Astrocyte (in vitro differentiated cells and primary cell): ENCODE results near the gene VSTM2L. TPM values are rescaled to one million over a fixed set of nuclear protein-coding genes. Genes with fewer than 3 reads are reported as not detected.

Experiments
- DNase-seq: peaks from one replicate; pipeline ENCODE4 v3.0.0-alpha.2; 2010; ENCODE audit warnings: low read depth
- FAIRE-seq: peaks from 2 replicates; lab custom pipeline; 2011; peaks lifted over from hg19 to GRCh38; lab: Jason Lieb, UNC
- H2AFZ ChIP-seq: 2 replicates; pipeline ENCODE4 v1.6.0; 2012; ENCODE audit warnings: low read depth, low read length, inconsistent platforms
- H3K27ac ChIP-seq: 2 replicates; pipeline ENCODE4 v1.5.1; 2011; ENCODE audit warnings: low read depth, low read length, inconsistent platforms
- H3K27me3 ChIP-seq: 2 replicates; pipeline ENCODE4 v1.6.0; 2011; ENCODE audit warnings: low read length, inconsistent platforms; ENCODE audit not compliant: insufficient read depth
- H3K36me3 ChIP-seq: 2 replicates; pipeline ENCODE4 v1.5.1; 2011; ENCODE audit warnings: low read length, inconsistent platforms; ENCODE audit not compliant: insufficient read depth
- H3K4me1 ChIP-seq: 2 replicates; pipeline ENCODE4 v1.5.1; 2011; ENCODE audit warnings: low read length, inconsistent platforms; ENCODE audit not compliant: insufficient read depth
- H3K4me2 ChIP-seq: 2 replicates; pipeline ENCODE4 v1.6.0; 2012; ENCODE audit warnings: low read length, inconsistent platforms
- H3K4me3 ChIP-seq: 2 replicates; pipeline ENCODE4 v1.5.1; 2011; ENCODE audit warnings: low read depth, mild to moderate bottlenecking, low read length, inconsistent platforms; ENCODE audit not compliant: insufficient read depth
- H3K79me2 ChIP-seq: 2 replicates; pipeline ENCODE4 v1.6.0; 2012; ENCODE audit warnings: mild to moderate bottlenecking, low read length, inconsistent platforms; ENCODE audit not compliant: insufficient read depth
- H3K9ac ChIP-seq: 2 replicates; pipeline ENCODE4 v1.6.0; 2012; ENCODE audit warnings: mild to moderate bottlenecking, low read length, inconsistent platforms
- H3K9me3 ChIP-seq: 2 replicates; pipeline ENCODE4 v1.5.1; 2012; ENCODE audit warnings: low read depth, mild to moderate bottlenecking, low read length, inconsistent platforms; ENCODE audit not compliant: insufficient read depth
- H4K20me1 ChIP-seq: 2 replicates; pipeline ENCODE4 v1.6.0; 2012; ENCODE audit warnings: low read length, inconsistent platforms; ENCODE audit not compliant: insufficient read depth
- H3K27ac Mint-ChIP-seq: one replicate; pipeline ENCODE4 v1.8.0; 2021; ENCODE audit warnings: mild to moderate bottlenecking, mixed read lengths; ENCODE audit not compliant: unreplicated experiment
- H3K27me3 Mint-ChIP-seq: one replicate; pipeline ENCODE4 v1.8.0; 2021; ENCODE audit warnings: low read depth, mixed read lengths; ENCODE audit not compliant: unreplicated experiment
- H3K36me3 Mint-ChIP-seq: one replicate; pipeline ENCODE4 v1.8.0; 2021; ENCODE audit warnings: low read depth, mixed read lengths; ENCODE audit not compliant: unreplicated experiment
- H3K4me1 Mint-ChIP-seq: one replicate; pipeline ENCODE4 v1.8.0; 2021; ENCODE audit warnings: low read depth, mixed read lengths; ENCODE audit not compliant: unreplicated experiment
- H3K4me3 Mint-ChIP-seq: one replicate; pipeline ENCODE4 v1.8.0; 2021; ENCODE audit warnings: mild to moderate bottlenecking, moderate library complexity, mixed read lengths; ENCODE audit not compliant: unreplicated experiment
- H3K9me3 Mint-ChIP-seq: one replicate; pipeline ENCODE4 v1.8.0; 2021; ENCODE audit warnings: mild to moderate bottlenecking, mixed read lengths; ENCODE audit not compliant: unreplicated experiment
- CTCF ChIP-seq: IDR thresholded peaks from 2 replicates; pipeline ENCODE4 v1.5.1; 2011; ENCODE audit warnings: low read depth, mild to moderate bottlenecking, inconsistent platforms, low read length, moderate library complexity; ENCODE audit not compliant: insufficient read depth
- EZH2 ChIP-seq: IDR thresholded peaks from 2 replicates; pipeline ENCODE4 v1.6.1; 2012; ENCODE audit warnings: mild to moderate bottlenecking, low read length, inconsistent platforms; ENCODE audit not compliant: insufficient read depth
- total RNA-seq: library from RNA; stranded (reverse); gene quantifications from 2 replicates; pipeline ENCODE4 v1.2.1, GENCODE V29; 2021

VSTM2L gene
- total RNA-seq, 1 donor from 2014 or later, result 18.5 TPM

DNA sequence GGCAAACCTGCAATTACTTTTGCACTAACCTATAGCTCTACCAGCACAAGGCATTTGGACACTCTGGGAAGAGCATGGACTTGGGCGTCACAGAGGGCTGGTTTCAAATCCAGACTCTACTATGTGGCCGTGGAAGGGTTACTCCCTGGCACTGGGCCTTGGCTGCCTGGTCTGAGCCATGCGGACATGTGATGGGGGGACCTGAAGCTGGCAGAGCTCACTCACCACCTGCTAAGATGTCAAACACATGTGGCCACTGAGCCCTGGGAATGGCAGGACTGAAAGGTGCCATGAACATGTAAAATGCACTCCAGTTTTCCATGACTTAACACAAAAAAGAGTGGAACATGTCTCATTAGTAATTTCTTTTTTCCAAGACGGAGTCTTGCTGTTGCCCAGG lies 23.7 kb downstream of the VSTM2L start:
- no peaks in the 10 kb centered on the region for H3K27me3 ChIP-seq

GRCh38 chr20:37927410-37928095 lies 24.6 kb downstream of the VSTM2L start:
- H3K27ac Mint-ChIP-seq, result no peak overlapping the region
- Histone ChIP-seq H3K4me1 (no peaks in the 10 kb centered on the region), H3K4me3 (no peak overlapping the region), H4K20me1 (peaks cover 6% of the 10 kb centered on the region), H2AFZ (no peak overlapping the region), H3K79me2 (no peaks in the 10 kb centered on the region), H3K4me2 (no peak overlapping the region), H3K9ac (no peak overlapping the region), H3K36me3 (no peaks in the 10 kb centered on the region), H3K27me3 (no peaks in the 10 kb centered on the region), H3K9me3 (no peaks in the 10 kb centered on the region), H3K27ac (no peak overlapping the region)
- H3K9me3 Mint-ChIP-seq, result no peaks in the 10 kb centered on the region
- DNase-seq, result no peak
- peaks cover 6% of the 10 kb centered on the region for H3K36me3 Mint-ChIP-seq
- peaks cover 21% of the 10 kb centered on the region for H3K27me3 Mint-ChIP-seq
- peaks cover 2% of the 10 kb centered on the region for H3K4me1 Mint-ChIP-seq
- no peak overlapping the region for H3K4me3 Mint-ChIP-seq
- TF ChIP-seq CTCF (no peak), EZH2 (no peak)
- no peak for FAIRE-seq

More for the DNA sequence above, 23.7 kb downstream of the VSTM2L start:
- H3K9ac ChIP-seq, result no peak overlapping the region
- no peak overlapping the region for H2AFZ ChIP-seq
- H3K9me3 ChIP-seq, result no peaks in the 10 kb centered on the region
- Mint-ChIP-seq H3K9me3 (no peaks in the 10 kb centered on the region), H3K27ac (no peak overlapping the region), H3K4me3 (no peak overlapping the region), H3K36me3 (peaks cover 2% of the 10 kb centered on the region), H3K27me3 (peaks cover 21% of the 10 kb centered on the region), H3K4me1 (peaks cover 2% of the 10 kb centered on the region)
- H3K27ac ChIP-seq, result no peak overlapping the region
- H3K4me2 ChIP-seq, result no peak overlapping the region
- H3K4me1 ChIP-seq, result no peaks in the 10 kb centered on the region
- no peak for TF ChIP-seq EZH2
- TF ChIP-seq CTCF, result no peak
- H4K20me1 ChIP-seq, result peaks cover 6% of the 10 kb centered on the region
- no peaks in the 10 kb centered on the region for H3K36me3 ChIP-seq
- no peak for DNase-seq
- no peak overlapping the region for H3K4me3 ChIP-seq
- no peak for FAIRE-seq
- H3K79me2 ChIP-seq, result no peaks in the 10 kb centered on the region

DNA sequence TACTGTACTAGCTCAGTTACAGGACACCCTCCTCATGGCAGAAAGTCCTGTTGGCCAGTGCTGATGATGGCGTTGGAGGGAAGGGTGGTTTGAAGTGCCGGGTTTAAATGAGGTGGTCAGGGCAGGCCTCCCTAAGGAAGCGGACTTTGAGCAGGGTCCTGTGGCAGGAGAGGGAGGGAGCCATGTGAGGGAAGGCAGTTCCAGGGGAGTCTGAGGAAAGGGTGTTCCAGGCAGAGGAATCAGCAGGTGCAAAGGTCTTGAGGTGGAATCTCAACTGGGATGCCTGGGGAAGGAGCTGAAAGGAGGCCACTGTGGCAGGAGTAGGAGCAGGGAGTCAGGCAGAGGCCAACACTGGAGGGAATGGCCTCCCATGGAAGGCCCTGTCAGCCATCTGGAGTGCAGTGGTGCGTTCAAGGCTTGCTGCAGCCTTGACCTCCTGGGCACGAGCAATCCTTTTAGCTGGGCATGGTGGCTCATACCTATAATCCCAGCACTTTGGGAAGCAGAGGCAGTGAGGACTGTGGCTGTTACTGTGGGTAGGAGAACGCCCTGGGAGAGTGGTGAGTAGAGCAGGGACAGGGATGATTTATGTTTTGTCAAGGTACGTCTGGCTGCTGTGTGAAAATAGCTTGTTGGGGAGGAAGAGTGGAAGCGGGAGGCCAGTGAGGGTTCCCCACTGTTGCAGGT lies 26.2 kb downstream of the VSTM2L start:
- H3K9me3 ChIP-seq, result no peaks in the 10 kb centered on the region
- H2AFZ ChIP-seq, result no peak overlapping the region
- DNase-seq (no peak), FAIRE-seq (no peak)
- Mint-ChIP-seq H3K27me3 (peaks cover 23% of the 10 kb centered on the region), H3K27ac (no peak overlapping the region), H3K4me3 (no peak overlapping the region), H3K36me3 (peaks cover 9% of the 10 kb centered on the region), H3K9me3 (no peaks in the 10 kb centered on the region), H3K4me1 (peaks cover 2% of the 10 kb centered on the region)
- peaks cover 6% of the 10 kb centered on the region for H4K20me1 ChIP-seq
- H3K9ac ChIP-seq, result no peak overlapping the region
- H3K4me3 ChIP-seq, result no peak overlapping the region
- TF ChIP-seq CTCF, result no peak
- TF ChIP-seq EZH2, result no peak
- no peak overlapping the region for H3K4me2 ChIP-seq
- no peaks in the 10 kb centered on the region for H3K36me3 ChIP-seq
- no peaks in the 10 kb centered on the region for H3K4me1 ChIP-seq
- H3K27me3 ChIP-seq, result peaks cover 4% of the 10 kb centered on the region
- no peak overlapping the region for H3K27ac ChIP-seq
- no peaks in the 10 kb centered on the region for H3K79me2 ChIP-seq
